ENCODE data around the gene PRDM15. TPM values are rescaled to one million over a fixed set of nuclear protein-coding genes. Genes with fewer than 3 reads are reported as not detected.

PRDM15 gene
- total RNA-seq, 4 donors from 2014 or later: 6.4 to 88.4 (median 21.1) TPM

- in situ Hi-C loops (cut with MboI; ENCODE audit: low pct_ligation_motif_present in 1 of 4, low pct_unique_long_range_greater_than_20kb in 1 of 4, low sequenced_read_pairs in 3 of 4) (no loop called here), intact Hi-C loops (cut with DNase I; ENCODE audit: low total_unique reads) (no loop called here)
- 86 to 98% methylated on average over 5 to 15 of the region's 15 CpGs for WGBS, 2 donors (ENCODE audit: low coverage in 1 of 2)
- Histone ChIP-seq H3K9me3 (no peaks in the 10 kb centered on the region), H3K4me1 (no peaks in the 10 kb centered on the region), H3K4me3 (no peak overlapping the region), H3K27me3 (no peaks in the 10 kb centered on the region), H3K27ac (no peak overlapping the region), H3K36me3 (no peaks in the 10 kb centered on the region)
- DNase-seq: no peak
- no peak for TF ChIP-seq CTCF (IDR thresholded peaks at IDR 0.05)
- no peak for TF ChIP-seq POLR2A (IDR thresholded peaks at IDR 0.05)
- TF ChIP-seq EP300 (IDR thresholded peaks at IDR 0.05; ENCODE audit: low read depth): no peak
- no peak for TF ChIP-seq POLR2AphosphoS5 (IDR thresholded peaks at IDR 0.05)
These were observed 30.1 kb downstream of the PRDM15 start for GRCh38 chr21:41848958-41849580.

- no peak overlapping the region for H3K4me3 ChIP-seq
- H3K27me3 ChIP-seq: no peaks in the 10 kb centered on the region
- H3K36me3 ChIP-seq: no peaks in the 10 kb centered on the region
- 78 to 81% methylated on average over 8 of the region's 8 CpGs for WGBS, 2 donors (ENCODE audit: low coverage in 1 of 2)
- TF ChIP-seq EP300 (IDR thresholded peaks at IDR 0.05; ENCODE audit: low read depth) (no peak), CTCF (IDR thresholded peaks at IDR 0.05) (no peak), POLR2AphosphoS5 (IDR thresholded peaks at IDR 0.05) (no peak), POLR2A (IDR thresholded peaks at IDR 0.05) (no peak)
- in situ Hi-C loops (cut with MboI; ENCODE audit: low pct_ligation_motif_present in 1 of 4, low pct_unique_long_range_greater_than_20kb in 1 of 4, low sequenced_read_pairs in 3 of 4): no loop called here
- DNase-seq: no peak
- no peak overlapping the region for H3K27ac ChIP-seq
- no peaks in the 10 kb centered on the region for H3K4me1 ChIP-seq
- no peaks in the 10 kb centered on the region for H3K9me3 ChIP-seq
- intact Hi-C loops (cut with DNase I; ENCODE audit: low total_unique reads): no loop called here
These were observed 30.6 kb downstream of the PRDM15 start for GRCh38 chr21:41848533-41848932.

- in situ Hi-C loops (cut with MboI; ENCODE audit: low pct_ligation_motif_present in 1 of 4, low pct_unique_long_range_greater_than_20kb in 1 of 4, low sequenced_read_pairs in 3 of 4) (no loop called here), intact Hi-C loops (cut with DNase I; ENCODE audit: low total_unique reads) (no loop called here)
- H3K27me3 ChIP-seq: no peaks in the 10 kb centered on the region
- DNase-seq: no peak
- H3K9me3 ChIP-seq: no peaks in the 10 kb centered on the region
- 60 to 90% methylated on average over 1 to 21 of the region's 21 CpGs for WGBS, 2 donors (ENCODE audit: low coverage in 1 of 2)
- no peaks in the 10 kb centered on the region for H3K4me1 ChIP-seq
- no peak overlapping the region for H3K4me3 ChIP-seq
- H3K36me3 ChIP-seq: no peaks in the 10 kb centered on the region
- TF ChIP-seq POLR2A (IDR thresholded peaks at IDR 0.05): no peak
- no peak for TF ChIP-seq EP300 (IDR thresholded peaks at IDR 0.05; ENCODE audit: low read depth)
- no peak for TF ChIP-seq POLR2AphosphoS5 (IDR thresholded peaks at IDR 0.05)
- H3K27ac ChIP-seq: no peak overlapping the region
These were observed 31.9 kb downstream of the PRDM15 start for GRCh38 chr21:41847066-41847804.

DNA sequence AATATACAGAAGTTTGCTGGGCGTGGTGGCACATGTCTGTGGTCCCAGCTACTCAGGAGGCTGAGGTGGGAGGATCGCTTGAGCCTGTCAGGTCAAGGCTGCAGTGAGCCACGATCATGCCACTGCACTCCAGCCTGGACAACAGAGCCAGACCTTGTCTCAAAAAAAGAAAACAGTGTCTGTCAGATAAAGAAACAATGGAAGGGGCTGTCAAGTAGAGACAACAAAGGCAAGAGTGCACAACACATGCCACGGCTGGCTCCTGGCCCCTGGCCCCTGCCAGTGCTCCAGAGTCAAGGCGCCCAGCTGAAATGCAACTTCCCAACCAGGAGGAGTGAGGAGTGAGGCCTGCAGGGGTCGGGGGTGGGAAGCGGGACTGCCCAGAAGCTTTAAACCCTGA lies 32.6 kb downstream of the PRDM15 start:
- Histone ChIP-seq H3K9me3 (peaks cover 0 to 2% of the 10 kb centered on the region in 2 donors), H3K27me3 (no peaks in the 10 kb centered on the region), H3K4me1 (no peaks in the 10 kb centered on the region), H3K4me3 (no peak overlapping the region), H3K36me3 (no peaks in the 10 kb centered on the region), H3K27ac (no peak overlapping the region)
- TF ChIP-seq CTCF (IDR thresholded peaks at IDR 0.05) (no peak), POLR2AphosphoS5 (IDR thresholded peaks at IDR 0.05) (no peak), POLR2A (IDR thresholded peaks at IDR 0.05) (no peak), EP300 (IDR thresholded peaks at IDR 0.05; ENCODE audit: low read depth) (no peak)
- in situ Hi-C loops (cut with MboI; ENCODE audit: low pct_ligation_motif_present in 1 of 4, low pct_unique_long_range_greater_than_20kb in 1 of 4, low sequenced_read_pairs in 3 of 4): no loop called here
- intact Hi-C loops (cut with DNase I; ENCODE audit: low total_unique reads): no loop called here
- whole genome bisulfite sequencing, 2 donors (ENCODE audit: low coverage in 1 of 2): 93% methylated on average over 7 of the region's 7 CpGs; no CpG with 5 or more reads in 1 of the 2 donors
- no peak for DNase-seq

Data from transverse colon (tissue), 4 donors.